ELR (cell line): ENCODE results near the gene RFC3.
"Not testable (repeated sequence)": the region's sequence is repeated elsewhere in the genome, so short reads cannot be mapped to it uniquely, and the experiment has no call there.

Experiments
- DNase-seq: peaks from one replicate; pipeline ENCODE4 v3.0.0-alpha.2; 2015; ENCODE audit warnings: low read depth

Gene RFC3

GRCh38 chr13:33806470-33807248 is 11.3 kb upstream of the RFC3 start:
- no peak for DNase-seq

GRCh38 chr13:33812829-33813228 is 5.1 kb upstream of the RFC3 start:
- not testable (repeated sequence) for DNase-seq

GRCh38 chr13:33815011-33815550 is 2.9 kb upstream of the RFC3 start:
- DNase-seq = no peak

DNA sequence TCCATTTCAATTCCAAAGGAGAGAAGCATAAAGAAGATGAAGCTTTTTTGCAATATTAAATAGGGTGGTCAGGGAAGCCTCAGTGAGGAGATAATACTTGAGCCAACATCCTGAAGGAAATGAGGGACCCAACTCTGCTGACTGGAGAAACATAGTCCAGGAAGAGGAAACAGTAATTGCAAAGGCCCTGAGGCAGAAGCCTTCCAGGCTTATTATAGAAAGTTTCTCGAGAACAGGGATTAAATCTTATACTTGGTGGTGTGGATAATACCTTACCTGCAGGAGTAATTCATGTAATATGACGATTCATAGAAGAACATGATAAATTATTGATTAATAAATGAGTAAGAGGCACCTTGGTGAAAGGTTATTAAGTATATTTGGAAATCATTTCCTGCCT is 1.0 kb upstream of the RFC3 start:
- DNase-seq = no peak

DNA sequence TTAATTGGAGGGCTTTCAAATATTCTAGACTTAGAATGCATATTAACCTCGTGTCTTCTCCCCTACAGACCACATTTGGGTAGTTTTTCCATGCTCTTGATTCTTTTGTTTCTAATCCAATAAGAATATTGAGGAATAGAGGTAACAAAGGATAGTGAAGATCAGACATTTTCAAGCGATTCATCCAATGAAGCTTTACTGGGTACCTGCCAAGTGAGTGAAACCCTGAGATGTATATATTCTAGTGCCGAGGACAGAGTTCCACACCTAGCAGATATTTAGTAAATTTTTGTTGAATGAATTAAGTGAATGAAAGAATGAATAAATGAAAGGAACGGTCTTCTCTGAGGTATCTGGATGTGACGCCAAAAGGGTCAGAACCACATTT is 442 bp upstream of the RFC3 start:
- DNase-seq = peak; percentile 13

DNA sequence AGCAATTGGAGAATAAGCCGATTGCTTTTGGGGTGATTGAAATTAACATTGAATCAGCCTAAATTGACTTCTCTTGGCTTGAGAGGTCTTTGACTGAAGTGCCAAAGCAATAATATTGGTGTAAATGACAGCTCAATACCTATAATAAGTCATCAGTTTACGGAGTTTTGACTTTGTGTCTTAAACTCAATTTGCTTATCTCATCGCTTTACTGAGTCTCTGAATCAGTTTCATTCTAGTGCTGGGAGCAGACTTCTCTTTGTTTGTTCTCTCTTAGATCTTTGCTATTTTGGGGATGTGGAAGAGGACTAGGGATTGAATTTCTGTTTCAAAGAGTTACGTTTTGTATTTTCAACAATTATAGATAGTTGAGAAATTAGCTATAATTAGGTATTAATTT is 7.1 kb downstream of the RFC3 start:
- DNase-seq = no peak

- no peak for DNase-seq
These were observed 9.2 kb downstream of the RFC3 start for GRCh38 chr13:33827139-33827538.

GRCh38 chr13:33828431-33829129 is 10.6 kb downstream of the RFC3 start:
- no peak for DNase-seq

DNA sequence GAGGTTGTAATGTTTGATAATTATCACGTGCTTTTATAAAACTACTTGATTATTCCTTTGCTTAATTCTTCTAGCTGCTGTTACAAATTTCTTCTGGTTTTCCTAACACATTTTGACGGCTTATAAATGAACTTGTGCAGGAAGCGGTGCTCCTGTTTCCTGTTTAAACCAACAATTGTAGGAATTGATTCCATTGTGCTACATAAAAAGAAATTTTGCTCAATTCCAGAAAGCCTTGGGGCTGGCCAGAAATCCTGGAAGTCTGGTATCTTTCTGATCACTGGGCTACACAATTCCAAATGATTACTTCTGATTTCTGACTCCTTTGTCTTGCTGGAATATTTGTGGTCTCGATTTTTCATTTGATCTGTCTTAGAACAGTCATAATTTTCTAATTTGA is 14.9 kb downstream of the RFC3 start:
- DNase-seq = no peak

- DNase-seq = no peak
These were observed 20.7 kb downstream of the RFC3 start for GRCh38 chr13:33838647-33839046.

DNA sequence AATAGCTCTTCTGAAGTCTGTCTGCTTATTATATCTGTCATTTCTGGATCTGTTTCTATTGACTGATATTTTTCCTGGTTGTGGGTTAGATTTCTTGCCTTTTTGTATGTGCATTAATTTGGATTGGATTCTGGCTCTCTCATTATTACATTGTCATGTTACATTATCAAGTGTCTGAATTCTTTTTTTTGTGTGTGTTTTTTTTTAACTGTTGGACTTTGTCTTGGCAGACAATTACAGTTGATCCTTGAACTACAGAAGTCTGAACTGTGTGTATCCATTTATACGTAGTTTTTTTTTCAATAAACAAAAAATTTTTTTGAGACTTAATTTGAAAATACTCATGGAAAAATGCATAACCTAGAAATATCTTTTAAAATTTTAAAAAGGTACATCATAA is 22.5 kb downstream of the RFC3 start:
- no peak for DNase-seq

GRCh38 chr13:33842207-33842606 is 24.3 kb downstream of the RFC3 start:
- no peak for DNase-seq

DNA sequence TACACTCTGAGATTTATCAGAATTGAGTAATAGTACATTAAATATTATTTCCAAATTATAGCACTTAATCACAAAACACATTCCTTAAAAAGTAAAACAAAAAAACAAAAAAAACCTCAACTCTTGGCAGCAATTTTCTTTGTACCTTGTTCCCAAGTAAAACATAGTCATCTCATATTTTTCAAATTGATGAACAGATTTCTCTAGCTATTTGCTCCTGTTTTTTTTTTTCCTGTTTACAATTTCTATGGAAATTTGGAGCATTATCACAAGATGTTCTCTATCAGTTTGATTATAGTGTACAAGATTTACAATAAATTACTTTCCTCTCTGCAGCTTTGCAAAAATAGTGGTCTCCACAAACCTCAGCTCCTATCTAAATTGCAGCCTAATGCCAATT is 25.0 kb downstream of the RFC3 start:
- no peak for DNase-seq

- DNase-seq = no peak
These were observed 27.8 kb downstream of the RFC3 start for GRCh38 chr13:33845572-33846302.

DNA sequence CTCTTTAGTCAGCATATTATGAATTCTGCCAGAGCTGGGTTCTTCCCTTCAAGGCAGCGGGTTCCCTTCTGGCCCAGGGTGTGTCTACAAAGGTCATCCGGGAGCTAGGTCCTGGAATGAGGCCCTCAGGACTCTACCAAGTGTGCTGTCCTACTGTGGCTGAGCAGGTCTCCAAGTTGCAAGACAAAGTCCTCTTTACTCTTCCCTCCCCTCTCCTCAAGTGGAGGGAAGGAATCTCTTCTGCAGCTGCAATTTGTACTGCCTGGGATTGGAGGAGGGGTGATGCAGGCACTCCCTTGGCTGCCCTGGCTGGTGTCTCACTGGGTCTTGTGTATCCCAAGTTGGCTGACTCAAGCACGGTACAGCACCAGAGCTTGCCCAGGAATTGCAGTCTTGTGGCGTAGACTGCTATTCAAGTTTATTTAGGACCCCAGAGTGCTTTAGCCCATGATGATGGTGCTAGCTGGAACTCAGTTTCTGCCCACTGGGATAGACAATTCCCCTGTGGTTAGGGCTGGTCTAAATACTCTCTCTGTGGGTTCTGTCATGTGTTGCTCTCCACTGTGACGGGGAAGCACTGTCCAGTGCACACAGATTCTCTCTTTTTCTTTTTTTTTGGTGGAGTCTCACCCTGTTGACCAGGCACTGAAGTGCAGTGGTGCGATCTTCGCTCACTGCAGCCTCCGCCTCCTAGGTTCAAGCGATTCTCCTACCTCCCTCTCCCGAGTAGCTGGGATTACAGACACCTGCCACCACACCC is 28.5 kb downstream of the RFC3 start:
- no peak for DNase-seq

GRCh38 chr13:33849211-33849610 is 31.3 kb downstream of the RFC3 start:
- no peak for DNase-seq

DNA sequence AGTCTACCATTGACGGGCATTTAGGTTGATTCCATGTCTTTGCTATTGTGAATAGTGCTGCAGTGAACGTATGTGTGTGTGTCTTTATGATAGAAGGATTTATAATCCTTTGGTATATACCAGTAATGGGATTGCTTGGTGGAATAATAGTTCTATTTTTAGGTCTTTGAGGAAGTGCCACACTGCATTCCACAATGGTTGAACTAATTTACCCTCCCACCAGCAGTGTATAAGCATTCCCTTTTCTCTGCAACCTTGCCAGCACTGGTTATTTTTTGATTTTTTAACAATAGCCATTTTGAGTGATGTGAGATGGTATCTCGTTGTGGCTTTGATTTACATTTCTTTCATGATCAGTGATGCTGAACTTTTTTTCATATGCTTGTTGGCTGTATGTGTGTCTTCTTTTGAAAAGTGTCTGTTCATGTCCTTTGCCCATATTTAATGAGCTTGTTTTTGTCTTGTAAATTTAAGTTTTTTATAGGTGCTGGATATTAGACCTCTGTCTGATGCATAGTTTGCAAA is 37.5 kb downstream of the RFC3 start:
- DNase-seq = no peak

DNA sequence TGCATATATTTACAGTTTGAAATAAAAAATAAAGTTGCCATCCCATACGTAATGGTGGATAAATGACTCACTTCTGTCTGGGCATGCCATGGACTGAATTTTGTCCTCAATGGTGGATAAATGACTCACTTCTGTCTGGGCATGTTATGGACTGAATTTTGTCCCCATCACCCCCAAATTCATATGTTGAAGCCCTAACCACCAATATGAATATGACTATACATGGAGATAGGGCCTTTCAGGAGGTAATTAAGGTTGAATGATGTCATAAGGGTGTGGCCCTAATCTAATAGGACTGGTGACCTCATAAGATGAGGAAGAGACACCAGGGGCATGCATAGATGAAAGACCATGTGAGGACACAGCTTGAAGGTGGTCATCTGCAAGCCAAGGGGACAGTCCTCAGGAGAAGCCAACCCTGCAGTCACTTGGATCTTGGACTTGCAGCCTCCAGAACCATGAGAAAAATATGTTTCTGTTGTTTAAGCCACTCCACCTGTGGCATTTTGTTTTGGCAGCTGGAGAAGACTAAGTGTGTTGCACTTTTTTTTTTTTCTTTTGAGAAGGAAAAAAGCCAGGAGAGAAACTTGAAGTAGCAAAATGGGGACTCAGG is 41.8 kb downstream of the RFC3 start:
- DNase-seq = peak; percentile 17

- DNase-seq = no peak
These were observed 42.6 kb downstream of the RFC3 start for GRCh38 chr13:33860526-33860925.

DNA sequence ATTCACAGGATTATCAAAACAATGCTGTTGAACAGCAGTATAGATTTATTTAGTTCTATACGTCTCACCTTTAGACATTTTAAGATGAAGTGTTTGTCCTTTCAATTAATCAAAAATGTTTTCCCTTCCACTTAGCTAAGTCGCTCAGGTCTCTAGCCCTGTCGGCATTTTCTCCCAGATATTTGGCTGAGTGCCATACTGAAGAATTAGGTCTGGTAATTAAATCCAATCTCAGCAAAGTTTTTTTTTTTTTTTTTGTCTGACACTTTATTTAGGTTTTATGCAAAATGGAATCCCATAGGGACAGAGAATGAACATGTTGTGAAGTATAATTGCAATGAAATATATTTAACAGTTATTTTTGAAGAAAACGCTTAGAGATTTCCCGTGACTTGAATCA is 44.1 kb downstream of the RFC3 start:
- DNase-seq = no peak

DNA sequence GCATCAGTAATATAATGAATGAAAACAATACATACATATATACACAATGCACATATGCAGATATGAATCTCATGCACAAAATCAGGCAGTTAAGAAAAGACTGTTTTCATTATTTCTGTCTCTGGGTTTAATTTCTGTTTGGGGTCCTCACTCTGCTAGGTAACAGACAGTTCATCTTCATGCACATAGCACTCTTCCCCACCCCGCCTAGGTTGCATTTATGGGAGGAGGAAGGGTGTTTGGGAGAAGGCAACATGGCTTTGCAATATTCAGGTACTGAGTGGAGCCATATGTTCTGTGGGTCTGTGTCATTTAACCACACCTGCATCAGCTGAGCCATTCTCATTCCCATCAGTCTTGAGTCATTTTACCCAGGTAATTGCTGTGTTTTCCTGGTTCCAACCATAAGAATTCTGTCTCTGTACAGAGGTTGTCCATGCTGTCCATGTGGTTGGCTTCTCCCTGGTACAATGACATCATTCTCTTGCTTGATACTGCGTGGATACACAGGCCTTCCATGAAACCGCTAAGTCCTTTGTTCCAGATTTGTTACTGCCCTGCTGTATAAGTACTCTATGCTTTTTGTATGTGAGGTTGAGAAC is 45.3 kb downstream of the RFC3 start:
- DNase-seq = no peak
